OCI-LY3 (cell line): ENCODE measurements around the gene GPNMB.
"Not testable (repeated sequence)": the region's sequence is repeated elsewhere in the genome, so short reads cannot be mapped to it uniquely, and the experiment has no call there.

ENCODE experiments used
- H2AFZ ChIP-seq: fragments of 200-600, 300-600 bp; shearing (Covaris generic); 2 replicates; pipeline ENCODE4 v1.6.0; 2014; ENCODE audit warnings: antibody characterized with exemption, low read depth, low read length
- H3K27ac ChIP-seq: fragments of 200-600, 300-600 bp; sonication (generic); 2 replicates; pipeline ENCODE4 v1.5.1; 2014; ENCODE audit warnings: mild to moderate bottlenecking, low read length, moderate library complexity, mixed read lengths
- H3K27me3 ChIP-seq: fragments of 200-600, 300-600 bp; sonication (generic); 2 replicates; pipeline ENCODE4 v1.6.1; 2014; ENCODE audit warnings: low read depth, low read length, mixed read lengths
- H3K36me3 ChIP-seq: fragments of 200-600, 300-600 bp; sonication (generic); replicated peaks from 2 replicates; pipeline ENCODE3; 2014; ENCODE audit warnings: low read depth, low read length, mixed read lengths
- H3K4me1 ChIP-seq: fragments of 300-600, 200-600 bp; sonication (generic); 2 replicates; pipeline ENCODE4 v1.6.1; 2014; ENCODE audit warnings: low read length, mixed read lengths
- H3K4me2 ChIP-seq: fragments of 200-600, 300-600 bp; sonication (generic); 2 replicates; pipeline ENCODE4 v1.6.1; 2014; ENCODE audit warnings: low read length, mixed read lengths
- H3K4me3 ChIP-seq: fragments of 300-600, 200-600 bp; sonication (generic); 2 replicates; pipeline ENCODE4 v1.5.1; 2014; ENCODE audit warnings: antibody characterized with exemption, mild to moderate bottlenecking, low read length, moderate library complexity
- H3K79me2 ChIP-seq: fragments of 300-600, 200-600 bp; shearing (Covaris generic); 2 replicates; pipeline ENCODE4 v1.6.1; 2014; ENCODE audit warnings: mild to moderate bottlenecking, low read length, mixed read lengths
- H3K9ac ChIP-seq: fragments of 300-600, 200-600 bp; shearing (Covaris generic); 2 replicates; pipeline ENCODE4 v1.6.0; 2014; ENCODE audit warnings: mild to moderate bottlenecking, low read length, moderate library complexity
- H3K9me3 ChIP-seq: fragments of 200-600, 300-600 bp; shearing (Covaris generic); 2 replicates; pipeline ENCODE4 v1.6.1; 2014; ENCODE audit warnings: low read length, mixed read lengths; ENCODE audit not compliant: insufficient read depth
- H4K20me1 ChIP-seq: fragments of 200-600, 300-600 bp; sonication (generic); 2 replicates; pipeline ENCODE4 v1.6.1; 2016; ENCODE audit warnings: low read length, mixed read lengths; ENCODE audit not compliant: insufficient read depth
- EZH2phosphoT487 ChIP-seq: fragments of 200-600 bp; shearing (Covaris generic); IDR thresholded peaks from 2 replicates; pipeline ENCODE4 v1.6.1; 2018; ENCODE audit warnings: antibody characterized with exemption, mixed run types, low read depth
- TF ChIP-seq, protein P1 (sequence below): fragments of 200-600, 300-600 bp; sonication (generic); IDR thresholded peaks from 2 replicates; pipeline ENCODE4 v1.5.1; 2014; ENCODE audit warnings: antibody characterized with exemption, low read length, low read depth

The GPNMB gene

GRCh38 chr7:23218196-23218595 lies 28.4 kb upstream of the GPNMB start:
- H4K20me1 ChIP-seq, result no peaks in the 10 kb centered on the region
- H3K4me2 ChIP-seq, result no peak overlapping the region
- no peak overlapping the region for H2AFZ ChIP-seq
- no peak for TF ChIP-seq EZH2phosphoT487
- TF ChIP-seq, protein P1, sequence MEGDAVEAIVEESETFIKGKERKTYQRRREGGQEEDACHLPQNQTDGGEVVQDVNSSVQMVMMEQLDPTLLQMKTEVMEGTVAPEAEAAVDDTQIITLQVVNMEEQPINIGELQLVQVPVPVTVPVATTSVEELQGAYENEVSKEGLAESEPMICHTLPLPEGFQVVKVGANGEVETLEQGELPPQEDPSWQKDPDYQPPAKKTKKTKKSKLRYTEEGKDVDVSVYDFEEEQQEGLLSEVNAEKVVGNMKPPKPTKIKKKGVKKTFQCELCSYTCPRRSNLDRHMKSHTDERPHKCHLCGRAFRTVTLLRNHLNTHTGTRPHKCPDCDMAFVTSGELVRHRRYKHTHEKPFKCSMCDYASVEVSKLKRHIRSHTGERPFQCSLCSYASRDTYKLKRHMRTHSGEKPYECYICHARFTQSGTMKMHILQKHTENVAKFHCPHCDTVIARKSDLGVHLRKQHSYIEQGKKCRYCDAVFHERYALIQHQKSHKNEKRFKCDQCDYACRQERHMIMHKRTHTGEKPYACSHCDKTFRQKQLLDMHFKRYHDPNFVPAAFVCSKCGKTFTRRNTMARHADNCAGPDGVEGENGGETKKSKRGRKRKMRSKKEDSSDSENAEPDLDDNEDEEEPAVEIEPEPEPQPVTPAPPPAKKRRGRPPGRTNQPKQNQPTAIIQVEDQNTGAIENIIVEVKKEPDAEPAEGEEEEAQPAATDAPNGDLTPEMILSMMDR, result no peak
- H3K27me3 ChIP-seq, result no peaks in the 10 kb centered on the region
- no peaks in the 10 kb centered on the region for H3K36me3 ChIP-seq
- no peaks in the 10 kb centered on the region for H3K79me2 ChIP-seq
- H3K4me1 ChIP-seq, result no peaks in the 10 kb centered on the region
- H3K4me3 ChIP-seq, result no peak overlapping the region
- no peak overlapping the region for H3K27ac ChIP-seq
- no peak overlapping the region for H3K9ac ChIP-seq
- H3K9me3 ChIP-seq, result no peaks in the 10 kb centered on the region

DNA sequence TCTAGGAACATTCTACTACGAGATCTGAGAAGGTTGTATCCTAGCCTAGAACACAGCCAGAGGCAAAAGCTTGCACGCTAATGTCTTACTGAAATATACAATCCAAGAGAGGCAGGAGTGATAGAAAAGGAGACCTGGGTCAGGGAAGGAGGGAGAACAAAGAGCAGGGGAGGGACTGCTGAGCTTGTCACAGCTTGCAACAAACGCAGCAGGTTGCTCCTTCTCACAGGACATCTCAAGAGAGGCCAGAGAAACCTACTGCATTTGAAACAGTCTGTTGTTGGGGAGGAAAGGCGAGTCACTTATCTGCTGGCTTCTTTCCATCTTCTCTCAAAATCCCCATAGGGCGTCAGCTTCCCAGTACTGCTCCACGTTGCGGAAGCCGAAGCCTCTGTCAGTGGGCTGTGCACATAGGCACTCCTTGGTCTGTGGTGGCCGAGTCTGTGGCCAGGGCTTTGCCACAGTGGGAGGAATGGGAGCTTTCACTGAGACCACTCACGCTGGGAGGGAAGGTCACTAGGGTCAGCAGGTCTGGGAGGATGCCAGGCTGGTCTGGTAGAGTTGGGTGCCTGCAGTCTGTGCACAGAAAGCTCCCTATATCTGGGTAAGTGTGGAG lies 25.8 kb upstream of the GPNMB start:
- TF ChIP-seq, protein P1, result no peak
- no peak for TF ChIP-seq EZH2phosphoT487
- H2AFZ ChIP-seq, result no peak overlapping the region

DNA sequence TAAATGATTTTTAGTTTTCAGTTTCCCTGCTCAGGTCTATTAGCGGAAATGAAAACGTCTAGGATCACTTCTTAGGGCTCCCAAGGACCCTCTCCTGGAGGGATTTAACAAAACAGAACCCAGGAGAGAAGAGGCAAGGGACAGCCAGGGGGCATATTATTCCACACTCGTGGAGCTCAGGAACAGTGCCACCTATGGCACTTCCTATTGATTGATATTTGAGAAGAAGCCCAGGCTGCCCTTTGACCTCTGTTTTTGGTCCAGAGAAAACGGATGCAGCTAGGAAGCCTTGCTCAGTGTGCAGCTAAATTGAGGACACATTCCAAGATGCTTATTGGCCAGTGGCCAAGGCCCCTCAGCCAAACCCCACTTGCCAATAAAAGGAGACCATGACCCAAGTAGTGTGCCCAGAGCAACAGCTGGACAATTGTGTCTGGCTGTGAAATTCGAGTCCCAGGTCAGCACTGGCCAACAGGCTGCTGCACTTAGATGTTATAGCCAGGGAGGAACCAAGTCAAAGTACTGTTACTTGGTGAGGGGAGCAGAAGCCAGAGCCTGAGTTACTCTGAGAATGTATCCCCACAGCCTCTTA lies 24.0 kb upstream of the GPNMB start:
- Histone ChIP-seq H3K9ac (no peak overlapping the region), H3K4me1 (peaks cover 11% of the 10 kb centered on the region), H3K9me3 (no peaks in the 10 kb centered on the region), H3K27me3 (no peaks in the 10 kb centered on the region), H2AFZ (no peak overlapping the region), H3K36me3 (no peaks in the 10 kb centered on the region), H3K79me2 (no peaks in the 10 kb centered on the region), H4K20me1 (no peaks in the 10 kb centered on the region), H3K27ac (no peak overlapping the region), H3K4me2 (no peak overlapping the region), H3K4me3 (no peak overlapping the region)
- no peak for TF ChIP-seq EZH2phosphoT487
- TF ChIP-seq, protein P1, result no peak

More for the DNA sequence above, 25.8 kb upstream of the GPNMB start:
- Histone ChIP-seq H3K36me3 (no peaks in the 10 kb centered on the region), H3K4me3 (no peak overlapping the region), H4K20me1 (no peaks in the 10 kb centered on the region), H3K79me2 (no peaks in the 10 kb centered on the region), H3K9ac (no peak overlapping the region), H3K4me1 (peaks cover 11% of the 10 kb centered on the region), H3K4me2 (no peak overlapping the region), H3K27me3 (no peaks in the 10 kb centered on the region), H3K27ac (no peak overlapping the region), H3K9me3 (no peaks in the 10 kb centered on the region)

GRCh38 chr7:23224364-23224763 lies 22.2 kb upstream of the GPNMB start:
- H4K20me1 ChIP-seq, H3K36me3 ChIP-seq, H3K9me3 ChIP-seq, H3K4me3 ChIP-seq, H3K9ac ChIP-seq, H3K27ac ChIP-seq, H2AFZ ChIP-seq, H3K27me3 ChIP-seq, H3K79me2 ChIP-seq: not testable (repeated sequence)
- peak overlapping the region; percentile 49; the same call in 1 of the 2 replicates for H3K4me2 ChIP-seq
- H3K4me1 ChIP-seq, result peaks cover 11% of the 10 kb centered on the region
